ENCODE measurements around the gene AGGF1. TPM values are rescaled to one million over a fixed set of nuclear protein-coding genes. Genes with fewer than 3 reads are reported as not detected.
"Not testable (repeated sequence)": the region's sequence is repeated elsewhere in the genome, so short reads cannot be mapped to it uniquely, and the experiment has no call there.

The AGGF1 gene
- total RNA-seq, 1 donor from 2014 or later, result 29.1 TPM

- no peak for DNase-seq
These were observed 5.7 kb upstream of the AGGF1 start for GRCh38 chr5:77024490-77024889.

- no peak for DNase-seq
These were observed 1.4 kb upstream of the AGGF1 start for GRCh38 chr5:77028631-77029375.

GRCh38 chr5:77029376-77029885 is 773 bp upstream of the AGGF1 start:
- no peak for DNase-seq

GRCh38 chr5:77031891-77032290 is 1.7 kb downstream of the AGGF1 start:
- no peak for DNase-seq

GRCh38 chr5:77032635-77033034 is 2.4 kb downstream of the AGGF1 start:
- no peak for DNase-seq

- no peak for DNase-seq
These were observed 3.1 kb downstream of the AGGF1 start for GRCh38 chr5:77033338-77033737.

GRCh38 chr5:77035950-77036349 is 5.7 kb downstream of the AGGF1 start:
- no peak for DNase-seq

- no peak for DNase-seq
These were observed 16.3 kb downstream of the AGGF1 start for GRCh38 chr5:77046416-77047073.

GRCh38 chr5:77064040-77064439 is 33.8 kb downstream of the AGGF1 start:
- DNase-seq, result no peak

- DNase-seq, result no peak
These were observed 35.1 kb downstream of the AGGF1 start for GRCh38 chr5:77065256-77065655.

- no peak for DNase-seq
These were observed 36.0 kb downstream of the AGGF1 start for GRCh38 chr5:77066184-77066583.

- no peak for DNase-seq
These were observed 36.7 kb downstream of the AGGF1 start for GRCh38 chr5:77066823-77067442.

GRCh38 chr5:77073667-77074066 is 43.5 kb downstream of the AGGF1 start:
- DNase-seq, result no peak

GRCh38 chr5:77074745-77075144 is 44.5 kb downstream of the AGGF1 start:
- no peak for DNase-seq

- DNase-seq, result peak; percentile 81
These were observed 47.0 kb downstream of the AGGF1 start for GRCh38 chr5:77076961-77077828.

- no peak for DNase-seq
These were observed 47.6 kb downstream of the AGGF1 start for GRCh38 chr5:77077829-77078176.

GRCh38 chr5:77080479-77080878 is 50.3 kb downstream of the AGGF1 start:
- not testable (repeated sequence) for DNase-seq

GRCh38 chr5:77080905-77081304 is 50.7 kb downstream of the AGGF1 start:
- no peak for DNase-seq

GRCh38 chr5:77082280-77082679 is 52.1 kb downstream of the AGGF1 start:
- DNase-seq, result no peak

GRCh38 chr5:77083088-77083487 is 52.9 kb downstream of the AGGF1 start:
- no peak for DNase-seq

- DNase-seq, result no peak
These were observed 56.1 kb downstream of the AGGF1 start for GRCh38 chr5:77086368-77086688.

- DNase-seq, result peak; percentile 92
These were observed 56.7 kb downstream of the AGGF1 start, which contains the start of gene ZBED3 for GRCh38 chr5:77086689-77087483. TSS of gene ZBED3 (minus strand) at chr5:77087285. CDS start at chr5:77077878, 9,407 bp downstream.
